ENCODE results near the gene ZNF761. TPM values are rescaled to one million over a fixed set of nuclear protein-coding genes. Genes with fewer than 3 reads are reported as not detected.
A peak's percentile ranks its signal among the peaks of the same experiment; 100 is the strongest.

Gene ZNF761
- total RNA-seq (1 to 10 TPM; 2.6 to 5.5 (median 3.8) TPM), polyA plus RNA-seq (1 to 10 TPM; 3.8 to 4.5 TPM)
- long read RNA-seq, donor 1, partial matches to known transcripts, result 0 of 5 reads
- long read RNA-seq, donor 1, other reads (novel, unspliced or antisense), result 5 of 5 reads
- long read RNA-seq, donor 2, partial matches to known transcripts, result 0 of 6 reads
- long read RNA-seq, donor 2, other reads (novel, unspliced or antisense), result 6 of 6 reads
- long read RNA-seq, donor 3, partial matches to known transcripts, result 0 of 8 reads
- long read RNA-seq, donor 3, other reads (novel, unspliced or antisense), result 7 of 8 reads

DNA sequence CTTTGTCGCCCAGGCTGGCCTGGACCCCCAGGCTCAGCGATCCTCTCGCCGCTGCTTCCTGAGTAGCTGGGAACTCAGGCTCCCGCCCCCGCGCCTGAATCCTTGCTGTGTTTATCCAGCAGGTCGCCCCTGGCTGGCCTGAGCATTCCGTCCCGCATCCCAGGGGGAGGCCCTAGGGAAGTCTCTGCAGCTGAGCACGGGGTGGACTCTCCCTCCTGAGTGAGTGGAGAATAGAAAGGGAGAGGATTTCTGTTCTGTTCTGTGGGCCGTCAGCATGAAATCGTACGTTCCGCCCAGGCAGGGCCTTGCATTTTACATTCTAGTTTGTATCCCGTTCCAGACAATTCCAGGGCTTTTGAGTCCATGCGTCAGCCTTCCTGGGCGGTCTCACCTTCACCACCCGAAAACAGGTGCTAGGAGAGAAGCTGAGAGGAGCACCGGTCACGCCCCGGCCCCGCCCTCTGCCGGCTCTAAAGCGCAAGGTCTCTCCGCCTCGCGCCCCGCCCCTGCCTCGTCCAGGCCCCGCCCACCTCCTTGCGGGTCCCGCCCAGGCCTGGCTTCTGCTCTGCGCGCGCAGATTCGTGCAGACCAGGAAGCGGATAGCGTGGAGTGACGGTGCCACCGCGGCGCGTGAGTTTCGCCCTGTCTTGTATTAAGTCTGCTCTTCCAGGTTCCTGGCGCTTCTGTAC is at the start of gene ZNF761:
Gene ZNF761 (plus strand): TSS at position 586 of the 689 bp plus-strand sequence. CDS start 15,285 bp downstream, outside the sequence.
- ATAC-seq, result peak; percentile 99 to 100 (median 100)
- peak; percentile 93 to 98 (median 95) for DNase-seq
- Histone ChIP-seq H3K4me3 (peak within 1 kb of the TSS; percentile 54 to 95 (median 83)), H3K4me1 (peaks cover 0 to 14% (median 6%) of the 10 kb centered on the region in 12 donors), H3K27me3 (no peaks in the 10 kb centered on the region), H3K27ac (peak within 1 kb of the TSS in 11 of 12 donors; percentile 54 to 84 (median 66)), H3K36me3 (peaks cover 0 to 21% (median 6%) of the 10 kb centered on the region in 9 donors), H3K9me3 (no peaks in the 10 kb centered on the region)
- WGBS, 4 donors, result 0 to 1% (median 1%) methylated on average over 26 to 46 of the region's 46 CpGs
- peak in 1 of 2 donors; percentile 75 for TF ChIP-seq POLR2A (IDR thresholded peaks at IDR 0.05)
- TF ChIP-seq, protein P1, sequence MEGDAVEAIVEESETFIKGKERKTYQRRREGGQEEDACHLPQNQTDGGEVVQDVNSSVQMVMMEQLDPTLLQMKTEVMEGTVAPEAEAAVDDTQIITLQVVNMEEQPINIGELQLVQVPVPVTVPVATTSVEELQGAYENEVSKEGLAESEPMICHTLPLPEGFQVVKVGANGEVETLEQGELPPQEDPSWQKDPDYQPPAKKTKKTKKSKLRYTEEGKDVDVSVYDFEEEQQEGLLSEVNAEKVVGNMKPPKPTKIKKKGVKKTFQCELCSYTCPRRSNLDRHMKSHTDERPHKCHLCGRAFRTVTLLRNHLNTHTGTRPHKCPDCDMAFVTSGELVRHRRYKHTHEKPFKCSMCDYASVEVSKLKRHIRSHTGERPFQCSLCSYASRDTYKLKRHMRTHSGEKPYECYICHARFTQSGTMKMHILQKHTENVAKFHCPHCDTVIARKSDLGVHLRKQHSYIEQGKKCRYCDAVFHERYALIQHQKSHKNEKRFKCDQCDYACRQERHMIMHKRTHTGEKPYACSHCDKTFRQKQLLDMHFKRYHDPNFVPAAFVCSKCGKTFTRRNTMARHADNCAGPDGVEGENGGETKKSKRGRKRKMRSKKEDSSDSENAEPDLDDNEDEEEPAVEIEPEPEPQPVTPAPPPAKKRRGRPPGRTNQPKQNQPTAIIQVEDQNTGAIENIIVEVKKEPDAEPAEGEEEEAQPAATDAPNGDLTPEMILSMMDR (IDR thresholded peaks at IDR 0.05), result peak in 10 of 12 donors; percentile 37 to 68 (median 54)
- intact Hi-C loops (cut with DNase I), result loop anchor here in 3 of 10 donors (5.0 kb wide), 2 partner anchors 36 to 86 kb away; partner anchors contain the start of gene ZNF813 (in 2 of the 3)

DNA sequence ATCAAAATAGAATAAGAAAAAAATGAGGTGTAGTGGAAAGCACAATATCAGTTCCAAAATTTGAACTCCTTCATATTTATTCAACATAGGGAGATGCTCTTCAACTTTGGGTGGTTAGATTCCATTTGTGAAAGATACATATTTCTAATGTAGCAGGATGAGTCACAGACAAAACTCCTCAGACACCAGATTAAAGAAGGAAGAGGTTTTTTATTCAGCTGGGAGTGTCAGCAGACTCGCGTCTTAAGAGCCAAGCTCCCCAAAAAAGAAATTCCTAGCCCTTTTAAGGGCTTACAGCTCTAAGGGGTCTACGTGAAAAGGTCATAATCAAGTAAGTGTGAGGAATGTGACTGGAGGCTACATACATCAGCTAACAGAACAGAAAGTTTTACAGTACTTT is 43.6 kb upstream of the ZNF761 start:
- no peak for DNase-seq
- intact Hi-C loops (cut with DNase I), result no loop called here
- no peak for ATAC-seq
- Histone ChIP-seq H3K4me3 (no peak overlapping the region), H3K36me3 (peaks cover 0 to 6% (median 0%) of the 10 kb centered on the region in 9 donors), H3K9me3 (peaks cover 0 to 55% (median 7%) of the 10 kb centered on the region in 12 donors), H3K27ac (no peak overlapping the region), H3K27me3 (no peaks in the 10 kb centered on the region), H3K4me1 (no peaks in the 10 kb centered on the region)
- 63 to 76% (median 75%) methylated on average over 3 of the region's 3 CpGs for WGBS, 4 donors
- no peak for TF ChIP-seq POLR2A (IDR thresholded peaks at IDR 0.05)
- TF ChIP-seq, protein P1 (IDR thresholded peaks at IDR 0.05), result no peak

GRCh38 chr19:53388904-53389303 is 42.9 kb upstream of the ZNF761 start:
- no peak for ATAC-seq
- intact Hi-C loops (cut with DNase I), result no loop called here
- H3K9me3 ChIP-seq, result peaks cover 0 to 48% (median 3%) of the 10 kb centered on the region in 12 donors
- H3K4me3 ChIP-seq, result no peak overlapping the region
- H3K36me3 ChIP-seq, result peaks cover 0 to 6% (median 0%) of the 10 kb centered on the region in 9 donors
- no peak overlapping the region for H3K27ac ChIP-seq
- peaks cover 0 to 2% (median under 1%) of the 10 kb centered on the region in 12 donors for H3K4me1 ChIP-seq
- DNase-seq, result no peak
- 92 to 93% (median 92%) methylated on average over 5 of the region's 5 CpGs for WGBS, 4 donors
- TF ChIP-seq POLR2A (IDR thresholded peaks at IDR 0.05), result no peak
- no peaks in the 10 kb centered on the region for H3K27me3 ChIP-seq

DNA sequence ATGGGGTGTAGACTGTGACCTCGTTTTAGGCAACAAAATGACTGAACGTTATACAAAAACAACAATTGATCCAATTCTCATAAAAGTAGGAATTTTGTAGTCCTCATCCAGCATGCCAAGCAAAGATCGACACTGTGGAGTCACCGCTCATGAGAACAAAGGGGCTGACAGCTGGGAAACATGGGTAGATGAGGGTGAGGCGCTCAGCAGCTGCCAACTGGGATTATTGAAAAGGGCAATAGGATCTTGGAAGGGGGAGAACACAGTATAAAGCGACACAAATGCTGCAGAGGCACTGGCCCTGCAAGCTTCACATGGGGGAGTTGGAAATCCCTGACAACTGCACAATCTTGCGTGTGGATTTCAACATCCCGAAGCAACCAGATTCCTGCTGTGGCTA is 42.2 kb upstream of the ZNF761 start:
- Histone ChIP-seq H3K4me3 (no peak overlapping the region), H3K9me3 (peaks cover 0 to 41% (median 1%) of the 10 kb centered on the region in 12 donors), H3K27me3 (no peaks in the 10 kb centered on the region), H3K36me3 (peaks cover 0 to 6% (median 0%) of the 10 kb centered on the region in 9 donors), H3K4me1 (peaks cover 0 to 8% (median 7%) of the 10 kb centered on the region in 12 donors), H3K27ac (no peak overlapping the region)
- no peak for ATAC-seq
- DNase-seq, result no peak
- intact Hi-C loops (cut with DNase I), result no loop called here
- TF ChIP-seq POLR2A (IDR thresholded peaks at IDR 0.05), result no peak
- TF ChIP-seq, protein P1 (IDR thresholded peaks at IDR 0.05), result no peak
- 78 to 89% (median 82%) methylated on average over 8 of the region's 8 CpGs for WGBS, 4 donors
